CD14-positive monocyte (primary cell): Measurements from ENCODE around the gene DCPS. TPM values are rescaled to one million over a fixed set of nuclear protein-coding genes. Genes with fewer than 3 reads are reported as not detected.

Source experiments
- DNase-seq, 3 donors: peaks; one replicate each; pipeline ENCODE4 v3.0.0-alpha.2; 2011 to 2022
- H2AFZ ChIP-seq: 2 replicates; pipeline ENCODE4 v1.6.0; 2012; ENCODE audit warnings: mild to moderate bottlenecking, low read depth, low read length, inconsistent platforms; ENCODE audit not compliant: insufficient read depth, poor library complexity, severe bottlenecking
- H3K27ac ChIP-seq, 2 donors: 1 replicate in 1 of 2; 2 replicates in 1 of 2; pipeline ENCODE4 v1.5.1; 2012 to 2013; ENCODE audit warnings: low read length in 2 of 2, control low read depth in 1 of 2, inconsistent platforms in 1 of 2, low read depth in 1 of 2, mild to moderate bottlenecking in 1 of 2
- H3K27me3 ChIP-seq, 2 donors: one replicate each; pipeline versions ENCODE4 v1.6.0 to v1.6.1; 2011 to 2013; ENCODE audit warnings: low read length in 2 of 2; ENCODE audit not compliant: control insufficient read depth in 2 of 2, insufficient read depth in 2 of 2
- H3K36me3 ChIP-seq, 2 donors: replicated peaks in 1 of 2; 1 replicate in 1 of 2; 2 replicates in 1 of 2; pipeline versions ENCODE4 v1.5.1 to v1.6.1; 2012 to 2013; ENCODE audit warnings: low read length in 2 of 2, control low read depth in 1 of 2, inconsistent platforms in 1 of 2, mild to moderate bottlenecking in 1 of 2; ENCODE audit not compliant: insufficient read depth in 2 of 2, control insufficient read depth in 1 of 2
- H3K4me1 ChIP-seq, 2 donors: 1 replicate in 1 of 2; 2 replicates in 1 of 2; pipeline versions ENCODE4 v1.5.1 to v1.6.1; 2012 to 2013; ENCODE audit warnings: low read length in 2 of 2, control low read depth in 1 of 2, inconsistent platforms in 1 of 2, mild to moderate bottlenecking in 1 of 2, moderate library complexity in 1 of 2; ENCODE audit not compliant: insufficient read depth in 2 of 2, control insufficient read depth in 1 of 2
- H3K4me2 ChIP-seq: replicated peaks from 2 replicates; pipeline ENCODE3; 2012; ENCODE audit warnings: low read length, moderate library complexity, mild to moderate bottlenecking; ENCODE audit not compliant: poor library complexity, severe bottlenecking; ENCODE audit errors: extremely low read depth
- H3K4me3 ChIP-seq, 3 experiments: fragments of 200-600 bp in 1 of 3; sonication (generic) in 1 of 3; replicated peaks in 1 of 3; 1 replicate in 2 of 3; 2 replicates in 1 of 3; pipeline ENCODE4 v1.5.1; 2011 to 2013; ENCODE audit warnings: low read length in 3 of 3, mild to moderate bottlenecking in 3 of 3, control low read depth in 2 of 3, low read depth in 2 of 3, inconsistent platforms in 1 of 3, moderate library complexity in 1 of 3
- H3K79me2 ChIP-seq: 2 replicates; pipeline ENCODE4 v1.6.0; 2012; ENCODE audit warnings: mild to moderate bottlenecking, control low read depth, inconsistent platforms, low read length, moderate library complexity; ENCODE audit not compliant: insufficient read depth
- H3K9ac ChIP-seq: 2 replicates; pipeline ENCODE4 v1.6.0; 2017; ENCODE audit warnings: low read length, mild to moderate bottlenecking; ENCODE audit not compliant: insufficient read depth, poor library complexity, severe bottlenecking
- H3K9me3 ChIP-seq, 2 donors: replicated peaks in 1 of 2; 1 replicate in 1 of 2; 2 replicates in 1 of 2; pipeline versions ENCODE4 v1.5.1 to v1.6.1; 2012 to 2013; ENCODE audit warnings: low read length in 2 of 2, control low read depth in 1 of 2; ENCODE audit not compliant: control insufficient read depth in 1 of 2, insufficient read depth in 1 of 2
- H4K20me1 ChIP-seq: 2 replicates; pipeline ENCODE4 v1.6.0; 2012; ENCODE audit warnings: mild to moderate bottlenecking, low read length, control low read depth, moderate library complexity; ENCODE audit not compliant: insufficient read depth
- H3K27ac Mint-ChIP-seq, 7 donors: one replicate each; pipeline ENCODE4 v1.8.0; 2020; ENCODE audit warnings: mild to moderate bottlenecking in 7 of 7, mixed read lengths in 7 of 7, moderate library complexity in 6 of 7, inconsistent platforms in 2 of 7
- H3K27me3 Mint-ChIP-seq, 3 donors: one replicate each; pipeline ENCODE4 v1.8.0; 2021 to 2022; ENCODE audit warnings: low read depth in 3 of 3, mild to moderate bottlenecking in 3 of 3, mixed read lengths in 3 of 3, moderate library complexity in 3 of 3, inconsistent platforms in 1 of 3
- H3K36me3 Mint-ChIP-seq, 2 donors: one replicate each; pipeline ENCODE4 v1.8.0; 2020; ENCODE audit warnings: mixed read lengths in 2 of 2, inconsistent platforms in 1 of 2, mild to moderate bottlenecking in 1 of 2
- H3K4me1 Mint-ChIP-seq: one replicate; pipeline ENCODE4 v1.8.0; 2020; ENCODE audit warnings: mild to moderate bottlenecking, mixed read lengths
- H3K4me3 Mint-ChIP-seq, 2 donors: one replicate each; pipeline ENCODE4 v1.8.0; 2020; ENCODE audit warnings: mild to moderate bottlenecking in 2 of 2, mixed read lengths in 2 of 2, moderate library complexity in 1 of 2
- H3K9me3 Mint-ChIP-seq, 7 donors: one replicate each; pipeline ENCODE4 v1.8.0; 2020 to 2022; ENCODE audit warnings: mixed read lengths in 7 of 7, mild to moderate bottlenecking in 6 of 7, moderate library complexity in 6 of 7, inconsistent platforms in 2 of 7
- WGBS: methylation state at CpG from one replicate; pipeline ENCODE4 v1.1.5; 2013; ENCODE audit warnings: missing lambda C conversion rate; ENCODE audit not compliant: insufficient coverage; 5-methylcytosine and 5-hydroxymethylcytosine counted together
- intact Hi-C, 2 donors: fragments of 100-400 bp; cut with micrococcal nuclease; formaldehyde crosslinking; loops; one replicate each; pipeline versions ENCODE4 v1.15.0 to v1.15.1; 2023
- polyA plus RNA-seq, 3 donors: library from polyadenylated mRNA; depleted of rRNA in 1 of 3; unstranded in 2 of 3; stranded (reverse) in 1 of 3; fragments of 300-500 nt in 2 of 3; fragments of >200 nt in 1 of 3; fragmentation: Illumina TruSeq in 2 of 3; gene quantifications; 1 replicate in 2 of 3; 2 replicates in 1 of 3; pipeline ENCODE4 v1.2.3, GENCODE V29; 2012 to 2021
- TF ChIP-seq, protein P1 (sequence below): fragments of 200-600 bp; IDR thresholded peaks from one replicate; pipeline ENCODE4 v1.8.0; 2022; ENCODE audit warnings: antibody characterized with exemption, mild to moderate bottlenecking

DCPS gene
- polyA plus RNA-seq, 3 donors, result 26.3 to 30.7 (median 30.4) TPM

- Histone ChIP-seq H2AFZ (no peak overlapping the region), H3K4me3 (no peak overlapping the region), H3K4me1 (peaks cover 13 to 14% of the 10 kb centered on the region in 2 donors), H3K9ac (no peak overlapping the region), H4K20me1 (no peaks in the 10 kb centered on the region), H3K27me3 (no peaks in the 10 kb centered on the region), H3K79me2 (peaks cover 3% of the 10 kb centered on the region), H3K9me3 (no peaks in the 10 kb centered on the region), H3K36me3 (peaks cover 36 to 74% of the 10 kb centered on the region in 2 donors), H3K4me2 (no peak overlapping the region), H3K27ac (no peak overlapping the region)
- Mint-ChIP-seq H3K9me3 (no peaks in the 10 kb centered on the region), H3K27me3 (peaks cover 0 to 5% (median 0%) of the 10 kb centered on the region in 3 donors), H3K36me3 (peaks cover 61 to 73% of the 10 kb centered on the region in 2 donors), H3K4me1 (peaks cover 24% of the 10 kb centered on the region), H3K27ac (peak overlapping the region in 1 of 7 donors; percentile 26), H3K4me3 (no peak overlapping the region)
- WGBS, result 92% methylated on average over 4 of the region's 5 CpGs
- DNase-seq, result no peak
- TF ChIP-seq, protein P1, sequence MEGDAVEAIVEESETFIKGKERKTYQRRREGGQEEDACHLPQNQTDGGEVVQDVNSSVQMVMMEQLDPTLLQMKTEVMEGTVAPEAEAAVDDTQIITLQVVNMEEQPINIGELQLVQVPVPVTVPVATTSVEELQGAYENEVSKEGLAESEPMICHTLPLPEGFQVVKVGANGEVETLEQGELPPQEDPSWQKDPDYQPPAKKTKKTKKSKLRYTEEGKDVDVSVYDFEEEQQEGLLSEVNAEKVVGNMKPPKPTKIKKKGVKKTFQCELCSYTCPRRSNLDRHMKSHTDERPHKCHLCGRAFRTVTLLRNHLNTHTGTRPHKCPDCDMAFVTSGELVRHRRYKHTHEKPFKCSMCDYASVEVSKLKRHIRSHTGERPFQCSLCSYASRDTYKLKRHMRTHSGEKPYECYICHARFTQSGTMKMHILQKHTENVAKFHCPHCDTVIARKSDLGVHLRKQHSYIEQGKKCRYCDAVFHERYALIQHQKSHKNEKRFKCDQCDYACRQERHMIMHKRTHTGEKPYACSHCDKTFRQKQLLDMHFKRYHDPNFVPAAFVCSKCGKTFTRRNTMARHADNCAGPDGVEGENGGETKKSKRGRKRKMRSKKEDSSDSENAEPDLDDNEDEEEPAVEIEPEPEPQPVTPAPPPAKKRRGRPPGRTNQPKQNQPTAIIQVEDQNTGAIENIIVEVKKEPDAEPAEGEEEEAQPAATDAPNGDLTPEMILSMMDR, result no peak
- intact Hi-C loops, result no loop called here
Observed at GRCh38 chr11:126332221-126332711, 28.4 kb downstream of the DCPS start.

- H3K27ac ChIP-seq, result no peak overlapping the region
- TF ChIP-seq, protein P1, result no peak
- H3K36me3 ChIP-seq, result peaks cover 40 to 73% of the 10 kb centered on the region in 2 donors
- H3K4me2 ChIP-seq, result no peak overlapping the region
- no peak overlapping the region for H2AFZ ChIP-seq
- Mint-ChIP-seq H3K4me1 (peaks cover 28% of the 10 kb centered on the region), H3K9me3 (no peaks in the 10 kb centered on the region), H3K4me3 (no peak overlapping the region), H3K27ac (no peak overlapping the region), H3K36me3 (peaks cover 57 to 72% of the 10 kb centered on the region in 2 donors), H3K27me3 (peaks cover 0 to 5% (median 0%) of the 10 kb centered on the region in 3 donors)
- no peak overlapping the region for H3K9ac ChIP-seq
- H3K9me3 ChIP-seq, result no peaks in the 10 kb centered on the region
- H3K79me2 ChIP-seq, result no peaks in the 10 kb centered on the region
- H3K27me3 ChIP-seq, result no peaks in the 10 kb centered on the region
- 96% methylated on average over 7 of the region's 7 CpGs for WGBS
- intact Hi-C loops, result no loop called here
- no peak overlapping the region for H3K4me3 ChIP-seq
- no peak for DNase-seq
- H3K4me1 ChIP-seq, result peaks cover 16 to 18% of the 10 kb centered on the region in 2 donors
- H4K20me1 ChIP-seq, result peaks cover 3% of the 10 kb centered on the region
Observed at GRCh38 chr11:126333142-126333541, 29.3 kb downstream of the DCPS start.
